CD4-positive, alpha-beta T cell treated with Interleukin-15 for 4 hours (primary cell): Measurements from ENCODE around the gene DNAJB8.

Experiments used
- DNase-seq: peaks from one replicate; pipeline ENCODE4 v3.0.0-alpha.2; 2020; ENCODE audit warnings: low spot score

DNAJB8 gene

DNA sequence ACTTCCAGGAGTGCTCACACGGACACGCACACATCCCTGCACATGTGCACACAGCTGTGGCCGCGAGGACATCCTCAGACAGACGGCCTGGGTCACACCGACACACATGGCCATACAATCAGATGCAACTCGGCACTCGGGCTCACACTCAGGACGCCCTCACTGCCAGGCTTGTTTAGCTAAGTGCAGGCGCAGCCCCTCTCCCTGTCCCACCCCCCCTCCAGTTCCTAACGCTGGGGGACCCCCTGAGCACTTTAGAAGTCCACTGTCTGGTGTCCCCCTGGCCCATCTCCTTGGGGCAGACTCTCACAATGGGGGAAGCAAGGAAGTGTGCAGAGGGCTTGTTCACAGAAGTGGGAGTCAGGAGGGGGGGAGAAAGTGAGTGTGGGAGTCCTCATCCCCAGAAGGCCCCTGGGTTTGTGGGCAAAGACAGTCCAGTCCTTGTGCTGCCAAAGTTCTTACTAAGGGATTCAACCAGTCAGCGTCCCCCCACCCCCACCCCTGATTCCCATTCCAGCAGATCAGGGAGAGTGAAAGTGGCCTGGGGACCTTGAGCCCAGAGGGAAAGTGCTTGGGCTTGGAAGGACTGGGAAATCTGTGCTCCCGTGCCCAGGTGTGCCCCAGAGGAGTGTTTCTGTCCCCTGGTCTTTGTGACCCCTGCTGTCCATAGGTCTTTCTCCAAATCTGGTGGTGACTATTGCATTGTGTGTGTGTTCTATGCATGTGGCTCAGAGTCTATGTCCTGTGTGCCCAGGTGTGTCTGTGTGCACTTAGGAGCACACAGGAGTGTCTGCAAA is 27.1 kb upstream of the DNAJB8 start:
- DNase-seq, result no peak

DNA sequence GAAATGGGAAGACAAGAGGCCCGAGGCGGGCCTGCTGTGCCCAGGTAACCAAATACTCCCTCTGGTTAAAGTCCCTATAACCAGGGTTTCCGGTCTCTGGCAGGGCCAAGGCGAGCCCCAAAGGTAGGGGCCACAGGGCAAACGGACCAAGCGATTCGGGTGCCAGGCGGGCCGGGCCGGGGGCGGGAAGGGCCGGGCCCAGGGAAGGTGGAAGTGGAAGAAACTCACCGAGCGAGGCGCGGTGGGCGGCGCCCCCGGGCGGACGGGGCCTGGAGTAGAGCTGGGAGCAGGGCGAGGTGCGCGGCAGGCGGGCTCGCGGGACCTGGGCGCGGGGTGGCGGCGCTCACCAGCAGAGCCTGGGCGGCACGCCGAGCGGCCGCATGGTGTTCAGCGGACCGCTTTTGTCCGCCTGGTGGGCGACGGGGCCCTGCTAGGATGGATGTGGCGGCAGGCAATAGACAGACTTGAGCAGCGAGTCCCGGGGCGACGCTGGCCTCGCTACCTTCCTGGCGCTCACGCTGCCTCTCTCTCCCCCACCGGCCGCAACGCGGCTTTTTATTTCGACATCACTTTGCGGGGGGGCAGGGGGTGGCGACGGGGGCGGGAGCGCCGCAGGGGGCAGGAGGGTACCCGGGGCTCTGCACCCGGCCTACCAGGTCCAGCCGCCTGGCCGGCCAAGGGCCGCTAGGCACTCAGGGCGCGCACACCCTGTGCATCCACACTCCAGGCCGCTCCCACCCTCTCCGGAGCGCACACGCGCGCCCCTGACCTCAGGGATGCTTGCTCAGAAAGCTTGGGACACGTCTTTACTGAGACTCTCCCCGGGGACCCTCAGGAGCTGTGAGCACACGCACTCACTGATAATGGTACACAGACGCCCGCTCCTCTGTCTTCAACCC is 26.2 kb upstream of the DNAJB8 start, which contains the start of gene GATA2:
Gene GATA2, minus strand, starts transcription at position 531 of the 899 bp plus-strand sequence. CDS start 6,170 bp downstream, outside the sequence.
- no peak for DNase-seq

DNA sequence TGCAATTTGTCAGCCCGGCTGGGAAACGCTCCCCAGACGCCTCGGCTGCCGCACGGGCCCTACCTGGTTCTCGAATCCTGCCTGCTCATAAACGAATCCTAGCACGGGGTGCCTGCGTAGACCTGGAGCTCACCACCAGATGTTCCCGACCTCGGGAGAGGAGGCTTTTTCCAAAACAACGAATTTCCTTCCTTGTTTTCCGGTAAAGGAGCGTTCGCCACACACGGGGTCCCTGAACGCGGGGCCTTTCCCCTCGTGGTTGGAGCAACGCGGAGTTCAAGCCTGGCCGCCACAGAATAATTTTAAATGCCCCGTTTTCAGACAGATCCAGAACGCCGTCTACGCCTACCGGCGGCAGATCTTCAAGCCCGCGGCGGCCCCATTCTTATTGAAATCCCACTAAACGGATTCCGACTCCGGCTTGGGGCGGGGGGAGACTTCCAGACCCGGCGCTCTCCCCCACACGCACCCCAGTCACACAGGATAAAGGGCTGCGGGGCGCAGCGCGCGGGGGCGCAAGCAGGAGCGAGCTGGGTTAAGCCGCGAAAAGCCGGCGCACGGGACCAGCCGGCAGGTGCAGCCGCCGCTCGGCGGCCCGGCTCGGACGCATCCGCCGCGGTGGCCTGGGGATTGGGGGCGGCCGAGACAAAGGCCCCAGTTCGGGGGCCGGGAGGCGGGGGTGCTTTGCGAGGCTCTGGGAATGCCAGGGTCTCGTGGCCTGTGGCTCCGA is 25.4 kb upstream of the DNAJB8 start:
- no peak for DNase-seq

DNA sequence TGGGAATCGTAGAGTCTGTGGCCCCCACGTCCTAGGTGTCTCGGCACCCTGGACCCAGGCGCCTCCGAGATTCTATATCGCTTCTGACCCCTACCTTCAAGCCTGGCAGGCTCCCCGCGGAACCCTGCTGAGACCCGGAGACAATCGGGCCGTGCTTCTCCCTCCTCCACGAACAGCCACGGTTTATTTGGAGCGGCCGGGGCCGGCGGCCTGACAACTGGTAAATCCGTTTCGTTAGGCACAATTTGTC is 24.9 kb upstream of the DNAJB8 start:
- DNase-seq, result no peak

DNA sequence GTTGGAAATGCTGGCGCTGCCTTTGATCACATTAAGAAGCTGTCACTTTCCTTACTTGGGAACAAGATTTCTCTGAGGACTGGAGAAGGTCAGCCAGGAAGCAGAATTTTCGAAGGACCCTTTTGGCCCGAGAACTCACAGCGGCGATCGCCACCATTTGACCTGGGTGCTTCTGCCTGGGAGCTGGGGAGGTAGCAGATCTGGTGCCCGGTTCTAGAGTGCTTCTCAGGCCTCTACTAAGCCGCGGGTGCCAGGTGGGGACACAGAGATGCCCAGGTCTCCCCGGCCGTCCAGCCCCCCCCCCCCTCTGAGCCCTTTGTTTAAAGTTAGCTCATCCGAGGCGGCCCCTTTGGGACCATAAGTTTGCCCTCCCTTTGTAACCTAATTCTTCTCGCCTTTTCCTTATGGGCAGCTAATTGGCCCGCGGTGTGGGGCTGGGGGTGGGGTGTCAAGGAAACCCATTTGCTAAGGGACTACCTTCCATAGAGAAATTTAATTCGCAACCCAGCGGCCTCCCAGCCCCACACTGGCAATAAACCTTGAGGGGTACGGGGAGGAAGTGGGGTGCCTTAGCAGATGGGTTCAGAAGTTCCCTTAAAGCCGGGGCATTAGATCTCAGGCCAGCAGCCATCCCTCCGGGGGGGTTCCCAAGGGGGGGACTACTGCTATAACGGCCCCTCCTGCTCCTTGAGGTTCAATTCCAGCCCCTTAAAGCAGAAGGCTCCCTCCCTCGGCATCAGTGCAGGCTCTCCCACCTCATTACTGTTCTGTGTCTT is 24.4 kb upstream of the DNAJB8 start:
- no peak for DNase-seq

DNA sequence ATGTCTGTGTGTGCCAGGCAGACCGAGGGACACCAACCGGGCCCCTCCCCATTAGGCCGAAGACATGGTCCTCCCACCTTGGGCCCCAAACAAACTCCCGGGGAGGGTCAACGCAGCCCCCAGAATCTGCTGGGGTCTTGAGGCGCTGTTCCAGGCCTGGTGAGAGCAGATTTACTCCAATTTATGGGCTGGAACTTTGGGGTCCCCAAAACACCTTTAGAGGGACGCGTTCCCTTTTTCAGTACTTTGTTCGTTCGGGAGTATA is 23.9 kb upstream of the DNAJB8 start:
- no peak for DNase-seq

DNA sequence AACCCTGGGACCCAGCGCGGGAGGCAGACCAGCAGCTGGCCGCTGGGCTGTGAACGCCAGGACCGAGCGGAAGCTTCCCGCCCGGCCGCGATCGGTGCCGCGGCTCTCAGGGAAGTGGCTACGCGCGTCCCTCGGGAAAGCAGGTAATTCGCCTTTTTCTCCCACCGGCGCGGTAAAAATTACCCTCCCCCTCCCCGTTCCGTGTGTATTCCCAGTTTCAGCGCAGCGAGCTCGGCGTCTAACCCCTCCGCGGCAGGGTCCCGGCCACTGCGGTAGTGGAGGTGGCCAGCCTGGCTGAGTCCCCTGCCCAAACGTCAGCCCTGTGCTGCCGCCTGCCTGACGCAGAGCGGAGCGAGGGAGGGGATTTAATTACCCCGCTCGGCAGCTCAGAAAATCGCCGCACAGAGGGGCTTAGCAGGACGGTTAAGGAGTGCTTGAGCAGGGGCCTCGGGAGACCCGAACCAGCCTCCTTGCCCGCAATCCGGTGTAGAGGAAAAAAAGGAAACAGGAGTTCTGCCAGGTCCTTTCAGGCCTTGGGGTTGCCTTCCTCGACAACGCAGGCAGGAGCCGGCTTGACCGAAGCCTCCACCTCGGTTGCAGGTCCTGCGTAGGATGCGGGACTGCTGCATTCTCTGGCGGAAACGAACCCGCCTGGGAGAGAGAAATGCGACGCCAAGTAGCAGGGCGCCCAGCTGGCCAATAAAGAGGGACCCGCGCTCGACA is 23.4 kb upstream of the DNAJB8 start:
- DNase-seq, result no peak

DNA sequence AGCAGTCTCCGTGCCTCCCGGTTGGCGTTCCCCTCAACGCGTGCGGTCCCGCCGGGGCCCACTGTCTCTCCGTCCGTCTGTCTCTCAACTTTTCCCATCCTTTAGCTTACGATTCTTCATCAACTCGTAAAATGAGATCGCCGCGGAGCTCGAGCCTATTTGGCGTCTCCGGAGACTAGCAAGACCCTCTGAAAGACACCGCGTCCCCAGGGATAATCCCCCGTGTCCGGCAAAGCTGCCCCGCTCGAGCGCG is 22.9 kb upstream of the DNAJB8 start:
- no peak for DNase-seq

DNA sequence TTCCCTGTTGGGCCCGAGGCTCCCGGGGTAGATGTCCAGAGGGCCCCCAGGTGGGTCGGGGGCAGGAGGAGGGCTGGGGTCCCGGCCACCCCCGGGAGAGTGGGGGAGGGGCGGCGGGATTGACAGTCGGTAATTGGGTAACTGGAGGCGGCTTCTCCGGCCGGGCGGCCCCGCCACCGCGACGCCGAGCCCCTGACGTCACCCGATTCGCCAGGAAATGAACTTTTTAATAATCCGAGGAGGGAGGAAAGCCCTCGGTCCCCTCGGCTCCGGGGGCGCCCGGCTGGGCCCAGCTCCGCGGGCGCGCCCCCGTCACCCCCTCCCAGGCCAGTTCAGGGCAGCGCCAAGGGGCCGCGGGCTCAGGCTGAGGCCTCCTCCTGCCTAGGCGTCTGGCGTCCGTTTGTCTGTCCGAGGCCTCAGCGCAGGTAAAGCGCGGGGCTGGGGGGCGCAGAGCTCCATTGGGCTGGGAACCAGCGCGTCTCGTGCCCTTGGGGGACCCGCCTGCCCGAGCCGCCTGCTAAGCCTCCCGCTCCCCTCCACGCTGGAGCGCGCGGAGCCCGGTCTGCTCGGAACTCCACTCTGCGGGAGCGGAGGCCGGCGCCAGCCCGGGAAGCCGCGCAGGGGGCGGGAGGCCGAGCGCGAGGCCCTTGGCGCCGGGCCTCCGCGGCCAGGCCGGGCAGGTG is 22.4 kb upstream of the DNAJB8 start:
- no peak for DNase-seq

DNA sequence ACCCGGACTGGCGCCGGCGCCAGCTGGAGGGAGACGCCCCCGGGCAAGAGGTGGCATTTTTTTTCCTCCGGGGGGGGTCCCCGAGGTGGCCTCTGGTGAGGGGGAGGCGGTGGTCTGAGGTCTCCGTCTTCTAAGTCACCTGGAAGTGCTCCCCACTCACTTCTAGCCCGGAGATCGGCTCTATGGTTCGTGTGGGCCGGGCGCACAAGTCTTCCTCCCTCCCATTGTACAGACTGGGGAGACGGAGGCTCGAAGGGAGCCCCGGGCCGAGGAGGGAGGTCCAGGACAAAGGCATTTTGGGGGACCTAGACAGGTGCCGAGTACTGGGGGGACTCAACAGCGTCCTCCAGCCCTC is 21.9 kb upstream of the DNAJB8 start:
- no peak for DNase-seq

DNA sequence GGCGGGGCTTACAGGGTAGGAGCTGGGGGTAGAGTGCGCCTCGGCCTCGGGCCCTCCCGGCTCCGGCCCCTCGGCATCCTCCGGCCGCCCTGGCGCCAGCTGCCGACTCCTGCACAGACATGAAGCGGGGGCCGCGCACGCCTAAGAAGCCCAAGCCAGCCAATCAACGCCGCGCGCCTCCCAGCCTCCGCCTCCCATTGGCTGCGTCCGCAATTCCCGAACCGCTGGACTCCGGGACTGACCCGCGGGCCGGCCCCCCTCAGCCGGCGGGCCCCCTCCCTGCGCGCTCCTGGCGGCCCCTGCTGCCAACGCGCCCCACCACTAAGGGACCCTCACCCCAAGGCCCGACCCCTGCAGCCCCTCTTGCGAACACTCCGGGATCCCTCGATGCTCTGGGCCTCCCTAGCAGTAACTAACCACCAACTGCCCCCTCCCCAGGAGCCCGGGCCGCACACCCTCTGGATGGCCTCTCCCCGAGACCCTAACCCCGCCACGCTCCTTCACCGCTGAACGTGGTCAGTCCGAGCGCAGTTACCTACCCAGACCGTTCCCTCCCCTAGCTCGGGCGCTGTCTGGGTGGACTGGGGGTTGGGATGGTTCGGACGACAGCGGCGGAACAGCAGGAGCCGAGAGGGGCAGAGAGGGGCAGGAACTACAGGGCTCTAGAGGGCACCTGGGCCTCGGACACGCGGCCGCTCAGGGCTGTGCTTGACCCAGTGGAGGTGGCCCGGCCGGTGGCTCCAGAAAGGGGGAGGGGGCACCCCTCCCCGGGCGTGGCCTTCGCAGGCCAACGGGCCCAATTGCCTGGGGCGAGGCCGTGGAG is 21.3 kb upstream of the DNAJB8 start:
- DNase-seq, result no peak

DNA sequence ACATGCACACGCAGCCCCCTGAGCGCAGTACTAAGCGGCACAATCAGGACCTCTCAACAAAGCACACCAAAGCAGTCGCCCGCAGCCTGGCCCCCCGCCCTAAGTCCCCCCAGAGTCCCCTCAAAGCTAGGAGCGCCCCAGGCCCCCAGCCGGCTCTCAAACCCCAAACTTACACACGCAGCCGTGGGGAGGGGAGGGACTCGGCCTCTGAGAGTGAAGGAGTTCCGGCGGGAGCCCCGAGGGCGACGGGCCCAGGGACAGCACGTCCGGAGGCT is 20.8 kb upstream of the DNAJB8 start:
- no peak for DNase-seq

DNA sequence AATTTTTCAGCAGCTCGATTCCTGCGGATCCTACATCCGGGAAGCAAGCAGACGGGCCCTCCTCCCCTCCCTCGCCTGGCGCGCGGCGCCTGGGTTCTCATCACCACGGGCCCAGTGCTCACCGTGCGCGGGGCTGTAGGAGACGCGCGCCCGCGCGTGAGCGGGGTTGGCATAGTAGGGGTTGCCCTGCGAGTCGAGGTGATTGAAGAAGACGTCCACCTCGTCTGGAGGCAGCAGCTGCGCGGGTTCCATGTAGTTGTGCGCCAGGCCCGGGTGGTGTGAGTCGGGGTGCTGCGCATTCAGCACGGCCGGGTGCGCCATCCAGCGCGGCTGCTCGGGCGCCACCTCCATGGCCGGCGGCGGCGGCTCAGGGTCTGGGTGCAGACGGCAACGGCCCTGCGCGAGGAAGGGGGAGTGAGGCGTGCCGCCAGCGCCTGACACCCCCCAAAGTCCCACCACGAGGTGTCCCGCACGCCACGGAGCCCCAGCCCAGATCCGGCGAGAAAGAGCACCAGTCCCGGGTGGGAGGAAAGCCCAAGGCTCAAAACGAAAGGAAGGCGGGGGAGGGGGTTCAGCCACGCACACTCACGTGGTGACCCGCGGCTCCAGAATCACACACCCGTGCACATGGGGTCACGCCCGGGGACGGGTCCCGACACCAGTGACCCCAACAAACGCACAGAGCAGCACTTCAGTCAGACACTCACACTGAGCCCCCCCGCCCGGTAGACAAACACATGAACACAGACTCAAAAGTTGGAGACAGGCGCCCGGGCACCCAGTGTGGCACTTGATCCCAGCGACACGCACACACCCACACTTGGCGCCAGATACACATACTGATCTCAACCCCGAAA is 20.2 kb upstream of the DNAJB8 start:
- DNase-seq, result no peak

DNA sequence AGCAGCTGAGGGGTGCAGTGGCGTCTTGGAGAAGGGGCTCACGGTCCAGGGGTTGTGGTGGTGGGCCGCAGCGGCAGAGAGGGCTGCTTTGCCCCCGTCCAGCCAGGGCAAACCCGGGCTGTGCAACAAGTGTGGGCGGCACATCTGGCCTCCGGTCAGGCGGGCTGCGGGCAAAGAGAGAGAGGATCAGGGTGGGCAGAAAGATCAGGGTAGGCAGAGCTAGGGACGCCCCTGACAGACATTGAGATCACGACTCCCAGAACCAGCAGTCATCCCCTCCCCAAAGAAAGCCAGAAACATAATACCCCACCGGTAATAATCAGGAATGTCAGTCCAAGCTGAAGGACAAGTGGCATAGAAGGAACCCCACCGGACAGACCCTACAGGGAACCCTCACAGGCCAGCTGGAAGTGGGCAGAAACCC is 19.5 kb upstream of the DNAJB8 start:
- DNase-seq, result no peak

DNA sequence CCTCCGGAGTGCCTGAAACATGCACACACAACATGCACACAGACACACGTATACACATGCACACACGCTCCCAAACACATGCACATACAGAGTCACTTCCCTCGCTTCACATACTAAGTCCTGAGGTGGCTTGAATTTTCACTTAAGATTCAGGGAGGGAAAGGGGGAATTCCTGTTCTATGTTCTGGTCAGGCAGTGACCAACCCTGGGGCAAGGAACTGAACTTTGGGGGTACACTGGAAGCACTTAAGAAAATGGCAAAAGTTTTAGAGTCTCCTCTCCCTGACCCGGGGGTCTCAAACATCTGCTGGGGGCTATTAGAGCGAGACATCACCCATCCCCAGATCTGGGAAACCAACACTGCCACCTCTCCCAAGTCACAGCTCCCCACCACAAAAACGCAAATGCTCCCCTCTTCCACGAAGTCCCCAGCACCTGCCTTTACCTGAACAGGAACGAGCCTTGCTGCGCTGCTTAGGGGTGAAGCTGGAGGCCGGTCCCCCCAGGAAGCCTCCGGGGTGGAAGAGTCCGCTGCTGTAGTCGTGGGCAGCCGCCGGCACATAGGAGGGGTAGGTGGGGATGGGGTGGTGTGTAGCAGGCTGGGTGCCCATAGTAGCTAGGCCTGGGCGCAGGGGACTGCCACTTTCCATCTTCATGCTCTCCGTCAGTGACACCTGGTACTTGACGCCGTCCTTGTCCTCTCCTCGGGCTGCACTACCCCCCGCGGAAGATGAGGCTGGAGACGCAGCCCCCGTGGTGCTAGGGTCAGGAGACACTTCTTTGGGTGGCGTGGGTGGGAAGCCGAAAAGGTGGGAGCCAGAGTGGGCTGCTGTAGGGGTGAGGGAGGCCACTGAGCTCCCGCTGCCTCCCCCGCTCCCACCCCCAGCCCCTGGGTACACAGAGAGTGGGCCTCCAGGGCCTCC is 18.9 kb upstream of the DNAJB8 start:
- DNase-seq, result no peak

DNA sequence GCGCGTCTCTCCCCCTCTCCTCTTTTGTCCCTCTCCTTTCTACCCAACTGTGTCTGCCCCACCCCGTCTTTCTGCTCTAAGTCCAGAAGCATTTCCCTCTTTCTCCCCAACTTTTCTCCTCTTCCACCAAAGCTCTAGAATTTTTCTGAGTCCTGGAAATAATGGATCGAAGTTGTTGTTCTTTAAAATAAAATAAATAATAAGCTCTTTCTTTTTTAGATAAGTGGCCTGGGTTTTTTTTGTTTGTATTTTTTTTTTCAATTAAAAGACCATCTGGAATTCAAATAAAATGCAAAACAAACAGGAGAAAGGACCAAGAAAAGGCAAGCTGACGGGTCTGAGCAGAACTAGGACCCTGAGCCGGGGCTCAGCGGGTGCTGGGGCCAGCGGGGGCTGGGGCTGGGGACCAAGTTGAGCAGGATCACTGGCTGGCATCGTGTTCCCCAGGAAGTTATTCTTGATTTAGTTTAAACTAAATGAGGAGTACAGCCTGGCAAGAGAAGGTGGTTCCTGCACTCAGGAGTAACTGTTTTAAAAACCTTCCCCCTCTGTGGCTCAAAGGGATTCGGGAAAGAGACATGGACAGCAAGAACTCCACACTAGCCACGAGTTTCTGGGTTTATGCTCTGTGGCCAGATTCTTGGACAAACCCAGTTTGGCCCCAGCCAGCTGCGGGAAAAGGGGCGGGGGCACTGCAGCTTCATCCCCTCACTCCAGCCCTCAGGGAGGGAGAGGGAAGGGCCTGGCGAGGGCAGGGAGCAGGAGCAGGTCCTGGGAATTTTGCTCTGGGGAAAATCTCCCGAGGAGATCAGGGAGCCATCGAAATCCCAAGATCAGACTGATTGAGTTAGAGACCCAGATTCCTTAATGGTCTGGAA is 18.0 kb upstream of the DNAJB8 start:
- DNase-seq, result no peak

DNA sequence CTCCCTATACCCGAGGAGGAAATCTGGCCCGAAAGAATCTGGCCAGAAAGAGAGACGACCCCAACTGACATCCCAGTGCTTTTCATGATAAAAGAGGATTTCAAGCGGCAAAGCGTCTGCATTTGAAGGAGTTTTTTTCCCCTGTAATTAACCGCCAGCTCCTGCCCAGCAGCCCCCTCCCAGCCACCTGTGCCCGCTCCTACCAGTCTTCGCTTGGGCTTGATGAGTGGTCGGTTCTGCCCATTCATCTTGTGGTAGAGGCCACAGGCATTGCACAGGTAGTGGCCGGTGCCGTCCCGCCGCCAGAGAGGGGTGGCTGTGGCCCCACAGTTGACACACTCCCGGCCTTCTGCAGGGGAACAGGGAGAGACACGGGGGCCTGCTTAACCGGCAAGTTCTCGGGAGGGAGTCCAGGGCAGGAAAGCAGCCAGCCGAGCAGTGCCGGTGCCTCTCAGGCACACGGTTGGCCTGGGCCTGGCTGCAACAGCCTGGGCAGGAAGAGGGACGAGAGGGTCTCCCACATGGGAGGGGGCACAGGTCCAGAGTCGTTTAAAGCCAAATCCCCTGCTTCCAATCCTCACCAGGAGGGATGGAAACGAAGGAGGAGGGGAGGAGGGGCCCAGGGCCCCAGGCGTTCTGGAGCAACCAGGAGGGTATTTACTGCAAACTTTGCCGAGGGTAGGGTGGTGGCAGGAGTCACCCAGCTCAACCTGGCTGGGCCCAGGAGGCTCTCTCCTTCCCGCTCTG is 17.1 kb upstream of the DNAJB8 start:
- DNase-seq, result no peak
